Heart left ventricle (tissue), 16 donors: ENCODE measurements around the gene PRRT4. TPM values are rescaled to one million over a fixed set of nuclear protein-coding genes. Genes with fewer than 3 reads are reported as not detected.

Experiments used
- ATAC-seq, 4 donors: fragments of 200-7000 bp; cut with Tn5 transposase; one replicate each; pipeline ENCODE4 v1.9.1; 2020 to 2022; ENCODE audit warnings: moderate library complexity in 4 of 4, mild to moderate bottlenecking in 3 of 4, moderate number of reproducible peaks in 1 of 4
- DNase-seq, 5 donors: peaks; one replicate each; pipeline ENCODE4 v3.0.0-alpha.2; 2020
- H3K27ac ChIP-seq, 12 donors: fragments of 200-600 bp; sonication (generic) in 4 of 12; one replicate each; pipeline versions ENCODE4 v1.5.0 to v1.8.0; 2016 to 2022; ENCODE audit warnings: mild to moderate bottlenecking in 2 of 12
- H3K27me3 ChIP-seq, 9 donors: fragments of 200-600 bp; sonication (generic) in 2 of 9; one replicate each; pipeline versions ENCODE4 v1.5.1 to v1.8.0; 2016 to 2022; ENCODE audit warnings: mild to moderate bottlenecking in 3 of 9
- H3K36me3 ChIP-seq, 9 donors: fragments of 200-600 bp; sonication (generic) in 2 of 9; one replicate each; pipeline versions ENCODE4 v1.5.0 to v1.8.0; 2018 to 2022; ENCODE audit warnings: mild to moderate bottlenecking in 2 of 9
- H3K4me1 ChIP-seq, 12 donors: fragments of 200-600 bp; sonication (generic) in 4 of 12; one replicate each; pipeline versions ENCODE4 v1.5.0 to v1.8.0; 2016 to 2022; ENCODE audit warnings: mild to moderate bottlenecking in 3 of 12
- H3K4me3 ChIP-seq, 12 donors: fragments of 200-600 bp; sonication (generic) in 4 of 12; one replicate each; pipeline versions ENCODE4 v1.5.0 to v1.8.0; 2017 to 2022; ENCODE audit warnings: mild to moderate bottlenecking in 9 of 12, moderate library complexity in 4 of 12
- H3K9me3 ChIP-seq, 12 donors: fragments of 200-600 bp; sonication (generic) in 4 of 12; one replicate each; pipeline versions ENCODE4 v1.5.0 to v1.8.0; 2016 to 2022; ENCODE audit warnings: mild to moderate bottlenecking in 1 of 12
- POLR2A ChIP-seq, 2 donors: fragments of 450-650 bp; IDR thresholded peaks; one replicate each; pipeline ENCODE4 v1.6.1; 2017; ENCODE audit warnings: antibody characterized with exemption in 2 of 2, mild to moderate bottlenecking in 2 of 2, moderate library complexity in 2 of 2
- WGBS, 4 donors: extraction: QIAGEN DNeasy Blood & Tissue Kit in 2 of 4; methylation state at CpG; one replicate each; pipeline versions ENCODE4 v1.1.5 to v1.1.7; 2013 to 2018; 5-methylcytosine and 5-hydroxymethylcytosine counted together
- intact Hi-C, 10 donors: fragments of 100-400 bp; cut with DNase I; formaldehyde crosslinking; loops; one replicate each; pipeline versions ENCODE4 v1.11.1 to v1.14.2; 2022
- polyA plus RNA-seq, 2 donors: library from polyadenylated mRNA; stranded (reverse); fragments of 200-250 nt; gene quantifications; one replicate each; pipeline ENCODE4 v1.2.3, GENCODE V29; 2013
- total RNA-seq, 9 donors: library from RNA; depleted of rRNA in 2 of 9; stranded (reverse); fragments of >200 nt in 2 of 9; fragmentation: NEBNext Ultra II Directional in 3 of 9; extraction: Animal tissue kit (Norgen Biotek cat#: 25700) in 3 of 9; gene quantifications; one replicate each; pipeline versions ENCODE4 v1.1.0 to v1.2.4, GENCODE V29; 2016 to 2023
- TF ChIP-seq, protein P1 (sequence below), 12 donors: fragments of 200-600 bp; sonication (generic) in 4 of 12; IDR thresholded peaks; one replicate each; pipeline versions ENCODE4 v1.5.0 to v1.8.0; 2018 to 2022; ENCODE audit warnings: antibody characterized with exemption in 12 of 12, mild to moderate bottlenecking in 5 of 12
- donor health status: ischemic (EF 13 %, LVEDD 7.1; RV severe dilation, severe dysfunction).
- donor health status: healthy with polysubstance abuse.
- donor health status: DM: no; HTN: yes; CAD: no.
- donor health status: DM: no; HTN: no; CAD: no.
- donor health status: ischemic (EF 25% LVEDD 6.9; RV normal size, moderate dysfunction).
- donor health status: ischemic (EF 25% LVEDD 5.7; RV mildly dilated, moderate dysfunction).
- donor health status: healthy.
- donor health status: DM: yes; HTN: yes; CAD: no.
- donor health status: ischemic (EF 35%, LVEDD 5.7; RV mildly dilated, moderate dysfunction).
- donor health status: nonischemic (EF 11% LVEDD 7.7; RV severe dilation, severe dysfunction).
- donor health status: DM: yes; HTN: yes; CAD: no.
- donor health status: PGD.
- donor health status: ischemic (EF 29% LVEDD 5.4; RV normal size, mild dysfunction).
- donor health status: nonischemic (EF 23%, LVEDD 6.1; RV moderate dilation, normal function).

The PRRT4 gene
- total and polyA plus RNA-seq, 11 donors, result 0.31 to 3.1 (median 1.9) TPM

DNA sequence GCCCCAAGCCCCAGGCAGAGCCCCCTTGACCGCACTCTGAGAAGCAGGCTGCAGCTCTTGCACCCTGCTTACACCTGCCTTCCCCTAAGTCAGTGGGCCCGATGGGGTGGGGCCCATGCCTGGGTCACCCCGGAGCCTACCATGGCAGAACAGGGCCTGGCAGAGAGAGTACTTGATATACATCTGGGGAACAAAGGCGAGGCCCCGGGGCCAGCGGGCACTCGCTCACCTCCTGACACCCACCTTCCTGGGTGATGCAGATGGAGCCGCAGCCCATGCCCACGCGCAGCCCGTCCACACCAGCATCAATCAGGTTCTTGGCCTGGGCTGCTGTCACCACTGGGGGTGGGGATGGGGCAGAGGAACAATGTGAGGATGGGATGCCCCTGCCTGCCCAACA is 34.9 kb upstream of the PRRT4 start:
- DNase-seq (peak in 1 of 5 donors; percentile 50), ATAC-seq (no peak)
- intact Hi-C loops, result no loop called here
- 93 to 100% (median 95%) methylated on average over 6 to 11 of the region's 11 CpGs for WGBS, 4 donors
- Histone ChIP-seq H3K36me3 (peaks cover 0 to 98% (median 66%) of the 10 kb centered on the region in 9 donors), H3K27ac (no peak overlapping the region), H3K9me3 (no peaks in the 10 kb centered on the region), H3K27me3 (no peaks in the 10 kb centered on the region), H3K4me1 (no peaks in the 10 kb centered on the region), H3K4me3 (no peak overlapping the region)
- TF ChIP-seq POLR2A (IDR thresholded peaks at IDR 0.05), result no peak
- TF ChIP-seq, protein P1, sequence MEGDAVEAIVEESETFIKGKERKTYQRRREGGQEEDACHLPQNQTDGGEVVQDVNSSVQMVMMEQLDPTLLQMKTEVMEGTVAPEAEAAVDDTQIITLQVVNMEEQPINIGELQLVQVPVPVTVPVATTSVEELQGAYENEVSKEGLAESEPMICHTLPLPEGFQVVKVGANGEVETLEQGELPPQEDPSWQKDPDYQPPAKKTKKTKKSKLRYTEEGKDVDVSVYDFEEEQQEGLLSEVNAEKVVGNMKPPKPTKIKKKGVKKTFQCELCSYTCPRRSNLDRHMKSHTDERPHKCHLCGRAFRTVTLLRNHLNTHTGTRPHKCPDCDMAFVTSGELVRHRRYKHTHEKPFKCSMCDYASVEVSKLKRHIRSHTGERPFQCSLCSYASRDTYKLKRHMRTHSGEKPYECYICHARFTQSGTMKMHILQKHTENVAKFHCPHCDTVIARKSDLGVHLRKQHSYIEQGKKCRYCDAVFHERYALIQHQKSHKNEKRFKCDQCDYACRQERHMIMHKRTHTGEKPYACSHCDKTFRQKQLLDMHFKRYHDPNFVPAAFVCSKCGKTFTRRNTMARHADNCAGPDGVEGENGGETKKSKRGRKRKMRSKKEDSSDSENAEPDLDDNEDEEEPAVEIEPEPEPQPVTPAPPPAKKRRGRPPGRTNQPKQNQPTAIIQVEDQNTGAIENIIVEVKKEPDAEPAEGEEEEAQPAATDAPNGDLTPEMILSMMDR (IDR thresholded peaks at IDR 0.05), result no peak

DNA sequence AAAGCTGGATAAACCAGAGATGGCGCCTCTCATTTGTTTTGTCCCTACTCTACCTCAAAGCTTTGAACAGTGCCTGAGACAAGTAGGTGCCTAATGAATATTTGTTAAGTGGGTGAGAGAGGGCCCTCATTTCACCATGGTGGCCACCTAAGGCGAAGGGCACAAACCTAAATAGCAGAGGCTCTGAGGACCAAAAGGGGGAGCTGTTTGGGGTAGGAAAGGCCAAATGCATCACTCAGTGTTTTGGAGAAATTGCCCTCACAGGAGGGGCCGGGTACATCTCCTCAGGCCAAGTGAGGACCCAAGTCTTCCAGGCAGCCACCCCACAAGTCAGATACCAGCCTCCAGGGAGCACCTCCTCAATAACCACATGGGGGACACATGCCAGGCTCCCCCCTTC is 34.3 kb upstream of the PRRT4 start:
- DNase-seq (no peak), ATAC-seq (no peak)
- intact Hi-C loops, result no loop called here
- Histone ChIP-seq H3K36me3 (peaks cover 0 to 97% (median 63%) of the 10 kb centered on the region in 9 donors), H3K4me3 (no peak overlapping the region), H3K4me1 (no peaks in the 10 kb centered on the region), H3K9me3 (no peaks in the 10 kb centered on the region), H3K27me3 (no peaks in the 10 kb centered on the region), H3K27ac (no peak overlapping the region)
- TF ChIP-seq, protein P1 (IDR thresholded peaks at IDR 0.05), result no peak
- no peak for TF ChIP-seq POLR2A (IDR thresholded peaks at IDR 0.05)
- WGBS, 4 donors, result 88 to 94% (median 91%) methylated on average over 3 of the region's 3 CpGs

DNA sequence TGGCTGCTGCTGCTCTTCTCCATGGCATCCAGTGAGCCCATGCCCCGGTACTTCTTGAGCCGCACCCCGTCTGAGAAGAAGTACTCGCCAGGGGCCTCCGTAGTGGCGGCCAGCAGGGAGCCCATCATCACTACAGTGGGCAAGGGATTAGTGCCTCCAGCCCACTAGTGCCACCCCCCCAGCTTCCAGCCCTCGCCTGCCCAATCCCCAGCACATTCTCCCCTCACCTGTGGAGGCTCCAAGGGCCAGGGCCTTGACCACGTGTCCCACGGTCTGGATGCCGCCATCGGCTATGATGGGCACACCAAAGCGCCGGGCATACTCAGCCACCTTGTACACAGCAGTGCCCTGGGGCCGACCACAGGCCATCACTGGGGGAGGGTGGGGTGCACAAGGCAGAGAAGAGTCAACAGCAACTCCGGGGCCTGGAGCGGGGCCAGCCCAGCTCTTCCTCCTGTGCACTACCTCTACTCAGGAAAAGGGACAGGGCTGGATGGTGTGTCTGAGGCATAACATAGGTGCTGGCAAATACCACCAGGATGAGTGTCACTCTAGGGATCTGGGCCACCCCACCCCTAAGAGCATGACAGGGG is 33.5 kb upstream of the PRRT4 start:
- no peak overlapping the region for H3K4me3 ChIP-seq
- H3K4me1 ChIP-seq, result no peaks in the 10 kb centered on the region
- DNase-seq (peak in 1 of 5 donors; percentile 32), ATAC-seq (no peak)
- no peaks in the 10 kb centered on the region for H3K9me3 ChIP-seq
- no peak overlapping the region for H3K27ac ChIP-seq
- intact Hi-C loops, result no loop called here
- no peak for TF ChIP-seq POLR2A (IDR thresholded peaks at IDR 0.05)
- TF ChIP-seq, protein P1 (IDR thresholded peaks at IDR 0.05), result no peak
- H3K36me3 ChIP-seq, result peaks cover 0 to 89% (median 55%) of the 10 kb centered on the region in 9 donors
- H3K27me3 ChIP-seq, result no peaks in the 10 kb centered on the region
- whole genome bisulfite sequencing, 4 donors, result 90 to 97% (median 94%) methylated on average over 13 to 16 of the region's 16 CpGs

DNA sequence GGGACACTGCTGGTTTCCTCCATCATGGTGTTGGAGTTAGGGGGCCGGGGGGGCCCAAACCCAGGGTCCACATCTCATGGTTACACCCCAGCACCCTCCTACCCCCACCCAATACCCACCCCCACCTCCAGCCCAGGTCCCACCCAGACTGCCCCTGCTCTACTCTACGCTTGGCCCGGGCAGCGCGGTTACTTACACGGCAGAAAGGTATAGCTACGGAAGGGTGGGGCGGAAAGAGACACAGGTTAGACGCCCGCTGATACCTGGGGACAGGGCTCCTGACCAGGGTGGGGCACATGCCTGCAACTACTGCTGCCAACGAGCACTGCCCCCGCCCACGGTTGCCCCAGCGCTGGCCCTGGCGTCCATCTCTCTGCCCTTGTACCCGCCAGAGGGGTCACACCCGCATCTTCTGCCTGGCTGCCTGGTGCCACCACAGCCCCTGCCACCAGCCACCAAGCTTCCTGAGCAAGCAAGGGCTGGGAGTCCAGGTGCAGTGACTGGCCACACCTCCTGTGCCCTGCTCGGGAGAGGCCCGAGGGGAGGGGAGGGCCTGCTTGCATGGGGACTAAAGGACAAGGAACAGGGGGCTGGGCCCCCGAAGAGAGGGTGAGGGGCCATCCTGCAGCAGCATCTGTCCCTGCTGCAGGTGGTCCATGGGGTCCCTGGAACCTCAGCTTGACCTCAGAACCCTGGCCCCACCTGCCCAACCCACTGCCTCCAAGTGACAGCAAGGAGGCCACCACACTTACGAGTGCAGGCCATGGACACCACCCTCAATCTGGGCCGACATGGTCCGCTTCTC is 32.2 kb upstream of the PRRT4 start:
- no peak overlapping the region for H3K4me3 ChIP-seq

More for the DNA sequence above, 32.2 kb upstream of the PRRT4 start:
- H3K27me3 ChIP-seq, result no peaks in the 10 kb centered on the region
- 89 to 96% (median 95%) methylated on average over 16 to 23 of the region's 23 CpGs for WGBS, 4 donors
- H3K27ac ChIP-seq, result no peak overlapping the region
- peaks cover 0 to 77% (median 47%) of the 10 kb centered on the region in 9 donors for H3K36me3 ChIP-seq
- DNase-seq (peak in 1 of 5 donors; percentile 56), ATAC-seq (no peak)
- no peak for TF ChIP-seq POLR2A (IDR thresholded peaks at IDR 0.05)
- TF ChIP-seq, protein P1 (IDR thresholded peaks at IDR 0.05), result no peak
- intact Hi-C loops, result no loop called here
- H3K4me1 ChIP-seq, result no peaks in the 10 kb centered on the region
- no peaks in the 10 kb centered on the region for H3K9me3 ChIP-seq
